Peyer's patch (tissue), 4 donors: ENCODE results near the gene CRTAP. TPM values are rescaled to one million over a fixed set of nuclear protein-coding genes. Genes with fewer than 3 reads are reported as not detected.
"Not testable (repeated sequence)": the region's sequence is repeated elsewhere in the genome, so short reads cannot be mapped to it uniquely, and the experiment has no call there.

Experiments used
- DNase-seq, 3 donors: peaks; one replicate each; pipeline ENCODE4 v3.0.0-alpha.2; 2017 to 2019
- H3K27ac ChIP-seq, 4 donors: fragments of 200-600 bp; sonication (generic); one replicate each; pipeline ENCODE4 v1.5.1; 2016 to 2019
- H3K27me3 ChIP-seq, 2 donors: fragments of 200-600 bp; sonication (generic); one replicate each; pipeline ENCODE4 v1.5.1; 2019
- H3K36me3 ChIP-seq, 3 donors: fragments of 200-600 bp; sonication (generic); one replicate each; pipeline ENCODE4 v1.5.1; 2016 to 2019
- H3K4me1 ChIP-seq, 4 donors: fragments of 200-600 bp; sonication (generic); one replicate each; pipeline ENCODE4 v1.5.1; 2016 to 2019
- H3K4me3 ChIP-seq, 4 donors: fragments of 200-600 bp; sonication (generic); 1 replicate in 3 of 4; 2 replicates in 1 of 4; pipeline ENCODE4 v1.5.1; 2016 to 2019; ENCODE audit warnings: mild to moderate bottlenecking in 1 of 4
- H3K9me3 ChIP-seq, 4 donors: fragments of 200-600 bp; sonication (generic); one replicate each; pipeline ENCODE4 v1.5.1; 2016 to 2019; ENCODE audit warnings: mild to moderate bottlenecking in 1 of 4
- POLR2A ChIP-seq, 2 donors: fragments of 450-650 bp; IDR thresholded peaks; one replicate each; pipeline ENCODE4 v1.5.1; 2017; ENCODE audit warnings: antibody characterized with exemption in 2 of 2, mild to moderate bottlenecking in 2 of 2, moderate library complexity in 2 of 2
- total RNA-seq, 4 donors: library from RNA; depleted of rRNA; stranded (reverse); fragments of >200 nt; gene quantifications; one replicate each; pipeline ENCODE4 v1.1.0, GENCODE V29; 2016
- TF ChIP-seq, protein P1 (sequence below), 6 experiments: fragments of 450-650 bp in 4 of 6; fragments of 200-600 bp in 2 of 6; sonication (generic) in 1 of 6; IDR thresholded peaks; one replicate each; pipeline ENCODE4 v1.5.1; 2017 to 2019; ENCODE audit warnings: antibody characterized with exemption in 6 of 6, mild to moderate bottlenecking in 3 of 6, moderate library complexity in 1 of 6

The CRTAP gene
- total RNA-seq, 4 donors from 2014 or later = 32.9 to 127 (median 46.4) TPM

DNA sequence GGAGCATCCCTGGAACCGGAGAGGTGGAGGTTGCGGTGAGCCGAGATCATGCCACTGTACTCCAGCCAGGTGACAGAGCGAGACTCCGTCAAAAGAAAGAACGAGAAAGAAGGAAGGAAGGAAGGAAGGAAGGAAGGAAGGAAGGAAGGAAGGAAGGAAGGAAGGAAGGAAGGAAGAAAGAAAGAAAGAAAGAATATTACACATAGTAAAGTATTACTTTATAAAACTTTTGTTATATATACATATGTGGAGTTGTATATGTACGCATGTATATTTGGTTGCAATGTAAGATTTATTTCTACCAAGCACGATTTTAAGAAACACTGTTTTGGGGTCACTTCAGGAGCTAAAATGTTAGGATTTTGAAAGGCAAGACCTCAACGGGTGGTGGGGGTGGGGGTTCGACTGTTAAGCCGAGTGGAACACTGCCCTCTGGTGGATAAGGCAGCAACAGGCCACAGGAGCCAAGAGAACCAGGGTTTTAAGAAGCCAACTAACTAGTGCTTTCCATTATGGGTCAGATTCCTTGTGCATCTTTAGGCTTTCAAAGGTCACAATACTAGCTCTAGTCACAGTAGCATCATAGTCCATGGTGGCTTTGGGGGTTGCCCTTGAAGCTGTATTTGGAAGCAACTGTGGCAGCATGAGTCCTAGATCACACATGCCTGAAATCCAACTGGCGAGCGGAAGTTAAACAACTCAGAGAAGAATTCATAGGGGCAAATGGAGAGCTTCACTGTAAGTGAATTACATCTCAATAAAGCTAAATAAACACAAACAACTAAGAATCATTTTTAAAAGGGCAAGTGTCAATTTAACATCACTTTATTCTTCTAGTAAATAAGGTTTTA is 39.4 kb upstream of the CRTAP start:
- Histone ChIP-seq H3K27ac (no peak overlapping the region), H3K4me3 (no peak overlapping the region), H3K4me1 (no peaks in the 10 kb centered on the region), H3K27me3 (no peaks in the 10 kb centered on the region), H3K36me3 (peaks cover 0 to 18% (median 0%) of the 10 kb centered on the region in 3 donors), H3K9me3 (no peaks in the 10 kb centered on the region)
- TF ChIP-seq, protein P1, sequence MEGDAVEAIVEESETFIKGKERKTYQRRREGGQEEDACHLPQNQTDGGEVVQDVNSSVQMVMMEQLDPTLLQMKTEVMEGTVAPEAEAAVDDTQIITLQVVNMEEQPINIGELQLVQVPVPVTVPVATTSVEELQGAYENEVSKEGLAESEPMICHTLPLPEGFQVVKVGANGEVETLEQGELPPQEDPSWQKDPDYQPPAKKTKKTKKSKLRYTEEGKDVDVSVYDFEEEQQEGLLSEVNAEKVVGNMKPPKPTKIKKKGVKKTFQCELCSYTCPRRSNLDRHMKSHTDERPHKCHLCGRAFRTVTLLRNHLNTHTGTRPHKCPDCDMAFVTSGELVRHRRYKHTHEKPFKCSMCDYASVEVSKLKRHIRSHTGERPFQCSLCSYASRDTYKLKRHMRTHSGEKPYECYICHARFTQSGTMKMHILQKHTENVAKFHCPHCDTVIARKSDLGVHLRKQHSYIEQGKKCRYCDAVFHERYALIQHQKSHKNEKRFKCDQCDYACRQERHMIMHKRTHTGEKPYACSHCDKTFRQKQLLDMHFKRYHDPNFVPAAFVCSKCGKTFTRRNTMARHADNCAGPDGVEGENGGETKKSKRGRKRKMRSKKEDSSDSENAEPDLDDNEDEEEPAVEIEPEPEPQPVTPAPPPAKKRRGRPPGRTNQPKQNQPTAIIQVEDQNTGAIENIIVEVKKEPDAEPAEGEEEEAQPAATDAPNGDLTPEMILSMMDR (IDR thresholded peaks at IDR 0.05) = peak; percentile 70 to 89 (median 78)
- no peak for TF ChIP-seq POLR2A (IDR thresholded peaks at IDR 0.05)
- DNase-seq = peak in 2 of 3 donors; percentile 69 to 84

DNA sequence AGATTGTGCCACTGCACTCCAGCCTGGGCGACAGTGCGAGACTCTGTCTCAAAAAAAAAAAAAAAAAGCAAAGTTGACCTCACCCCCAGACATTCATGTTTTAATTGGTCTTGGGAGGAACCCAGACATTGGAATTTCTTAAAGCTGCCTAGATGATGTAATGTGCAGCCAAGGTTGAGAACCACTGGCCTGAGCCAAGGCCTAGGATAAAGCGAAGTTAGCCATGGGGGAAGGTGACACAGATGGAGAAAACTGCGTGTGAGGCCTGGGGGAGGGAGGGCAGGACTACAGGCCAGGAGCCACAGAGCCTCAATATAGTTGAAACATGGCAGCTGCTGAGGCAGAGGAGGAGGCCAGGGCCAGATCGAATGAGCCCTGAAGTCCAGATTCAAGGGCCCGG is 37.8 kb upstream of the CRTAP start:
- Histone ChIP-seq H3K9me3 (no peaks in the 10 kb centered on the region), H3K4me1 (no peaks in the 10 kb centered on the region), H3K36me3 (peaks cover 0 to 8% (median 0%) of the 10 kb centered on the region in 3 donors), H3K27me3 (no peaks in the 10 kb centered on the region), H3K27ac (no peak overlapping the region), H3K4me3 (no peak overlapping the region)
- no peak for DNase-seq
- TF ChIP-seq, protein P1 (IDR thresholded peaks at IDR 0.05) = no peak
- no peak for TF ChIP-seq POLR2A (IDR thresholded peaks at IDR 0.05)

DNA sequence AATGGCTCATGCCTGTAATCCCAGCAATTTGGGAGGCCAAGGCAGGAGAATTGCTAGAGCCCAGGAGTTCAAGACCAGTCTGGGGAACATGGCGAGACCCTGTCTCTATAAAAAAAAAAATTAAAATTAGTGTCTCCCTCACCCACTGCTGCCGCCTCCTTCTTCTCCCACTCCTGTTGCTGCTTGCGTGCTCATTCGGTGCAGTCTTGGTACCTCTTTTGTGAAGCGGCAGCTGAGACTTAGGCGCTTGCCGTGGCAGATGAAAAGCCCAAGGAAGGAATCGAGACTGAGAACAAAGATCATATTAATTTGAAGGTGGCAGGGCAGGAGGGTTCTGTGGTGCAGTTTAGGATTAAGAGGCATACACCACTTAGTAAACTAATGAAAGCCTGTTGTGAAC is 36.9 kb upstream of the CRTAP start:
- Histone ChIP-seq H3K4me3 (no peak overlapping the region), H3K9me3 (no peaks in the 10 kb centered on the region), H3K4me1 (no peaks in the 10 kb centered on the region), H3K27me3 (no peaks in the 10 kb centered on the region), H3K36me3 (no peaks in the 10 kb centered on the region), H3K27ac (no peak overlapping the region)
- no peak for DNase-seq
- TF ChIP-seq POLR2A (IDR thresholded peaks at IDR 0.05) = no peak
- TF ChIP-seq, protein P1 (IDR thresholded peaks at IDR 0.05) = no peak

DNA sequence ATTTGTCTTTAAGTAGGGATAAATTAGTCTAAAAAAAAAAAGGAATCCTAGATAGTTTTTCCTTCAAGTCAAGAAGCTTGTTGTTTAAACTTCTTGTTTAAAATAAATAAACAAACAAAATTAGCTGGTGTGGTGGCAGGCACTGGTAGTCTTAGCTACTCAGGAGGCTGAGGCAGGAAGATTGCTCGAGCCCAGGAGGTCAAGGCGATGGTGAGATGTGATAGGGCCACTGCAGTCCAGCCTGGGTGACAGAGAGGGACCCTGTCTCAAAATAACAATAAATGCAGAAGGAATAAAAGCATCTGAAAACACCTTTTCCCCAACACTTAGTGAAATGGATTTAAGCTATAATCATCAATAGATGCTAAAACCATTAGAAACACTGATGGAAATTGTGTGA is 35.8 kb upstream of the CRTAP start:
- no peaks in the 10 kb centered on the region for H3K4me1 ChIP-seq
- no peak for DNase-seq

DNA sequence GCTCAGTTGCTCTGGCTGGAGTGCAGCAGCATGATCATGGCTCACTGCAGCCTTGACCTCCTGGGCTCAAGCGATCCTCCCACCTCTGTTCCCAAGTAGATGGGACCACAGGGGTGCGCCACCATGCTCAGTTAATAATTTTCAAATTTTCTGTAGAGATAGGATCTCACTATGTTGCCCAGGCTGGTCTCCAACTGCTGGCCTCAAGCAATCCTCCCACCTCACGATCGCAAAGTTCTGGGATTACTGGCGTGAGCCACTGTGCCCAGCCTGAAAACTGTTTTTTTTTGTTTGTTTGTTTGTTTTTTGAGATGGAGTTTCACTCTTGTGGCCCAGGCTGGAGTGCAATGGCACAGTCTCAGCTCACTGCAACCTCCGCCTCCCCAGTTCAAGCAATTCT is 34.0 kb upstream of the CRTAP start:
- not testable (repeated sequence) for DNase-seq, H3K4me3 ChIP-seq, H3K4me1 ChIP-seq, H3K27me3 ChIP-seq, H3K9me3 ChIP-seq, H3K27ac ChIP-seq, H3K36me3 ChIP-seq

More for the DNA sequence above, 35.8 kb upstream of the CRTAP start:
- no peaks in the 10 kb centered on the region for H3K36me3 ChIP-seq
- H3K27me3 ChIP-seq = no peaks in the 10 kb centered on the region
- TF ChIP-seq, protein P1 (IDR thresholded peaks at IDR 0.05) = no peak
- no peak overlapping the region for H3K4me3 ChIP-seq
- no peaks in the 10 kb centered on the region for H3K9me3 ChIP-seq
- H3K27ac ChIP-seq = no peak overlapping the region

DNA sequence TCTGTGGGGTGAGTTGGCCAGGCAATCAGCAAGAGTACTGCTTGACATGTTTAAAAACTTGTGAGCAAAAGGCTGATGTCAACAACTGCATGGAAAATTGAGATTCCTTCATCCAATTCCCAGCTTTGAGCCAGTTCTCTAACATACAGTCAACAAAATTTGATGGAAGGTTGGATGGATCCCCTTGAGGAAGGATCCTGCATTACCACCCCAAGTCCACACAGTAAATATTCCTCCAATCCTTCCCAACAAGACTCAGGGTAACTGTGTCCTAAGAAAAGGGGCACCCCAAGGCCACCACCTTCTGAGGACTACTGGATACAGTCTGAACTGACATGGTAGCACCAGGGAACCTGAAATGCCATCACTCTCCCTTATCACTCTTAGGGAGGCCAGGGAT is 32.0 kb upstream of the CRTAP start:
- no peak for DNase-seq
- H3K27me3 ChIP-seq = no peaks in the 10 kb centered on the region
- no peak overlapping the region for H3K4me3 ChIP-seq
- no peak overlapping the region for H3K27ac ChIP-seq
- TF ChIP-seq, protein P1 (IDR thresholded peaks at IDR 0.05) = no peak
- TF ChIP-seq POLR2A (IDR thresholded peaks at IDR 0.05) = no peak
- no peaks in the 10 kb centered on the region for H3K9me3 ChIP-seq
- H3K36me3 ChIP-seq = no peaks in the 10 kb centered on the region
- no peaks in the 10 kb centered on the region for H3K4me1 ChIP-seq
